Type B pancreatic cell (in vitro differentiated cells): ENCODE data around the gene KLHL35. TPM values are rescaled to one million over a fixed set of nuclear protein-coding genes. Genes with fewer than 3 reads are reported as not detected.
"Not testable (repeated sequence)": the region's sequence is repeated elsewhere in the genome, so short reads cannot be mapped to it uniquely, and the experiment has no call there.

ENCODE experiments used
- DNase-seq: peaks from one replicate; pipeline ENCODE4 v3.0.0; 2021; ENCODE audit warnings: mixed read lengths; ENCODE audit not compliant: unreplicated experiment; ENCODE audit errors: extremely low spot score
- H3K27ac Mint-ChIP-seq: 2 replicates; pipeline ENCODE4 v1.8.0; 2021; ENCODE audit warnings: mild to moderate bottlenecking, mixed read lengths
- H3K27me3 Mint-ChIP-seq: 2 replicates; pipeline ENCODE4 v1.8.0; 2021; ENCODE audit warnings: mixed read lengths
- H3K36me3 Mint-ChIP-seq: 2 replicates; pipeline ENCODE4 v1.8.0; 2021; ENCODE audit warnings: mixed read lengths
- H3K4me1 Mint-ChIP-seq: one replicate; pipeline ENCODE4 v1.8.0; 2021; ENCODE audit warnings: mixed read lengths; ENCODE audit not compliant: unreplicated experiment
- H3K4me3 Mint-ChIP-seq: 2 replicates; pipeline ENCODE4 v1.8.0; 2021; ENCODE audit warnings: mild to moderate bottlenecking, mixed read lengths
- H3K9me3 Mint-ChIP-seq: 2 replicates; pipeline ENCODE4 v1.8.0; 2021; ENCODE audit warnings: mixed read lengths
- total RNA-seq: library from RNA; stranded (reverse); gene quantifications from 2 replicates; pipeline ENCODE4 v1.2.1, GENCODE V29; 2021; ENCODE audit warnings: low replicate concordance
- TF ChIP-seq, protein P1 (sequence below): fragments of 200-600 bp; sonication (generic); conservative IDR thresholded peaks from 2 replicates; pipeline ENCODE4 v1.5.0; 2021; ENCODE audit warnings: antibody characterized with exemption, mild to moderate bottlenecking

The KLHL35 gene
- total RNA-seq, 1 donor from 2014 or later: 1.6 TPM

GRCh38 chr11:75420224-75421034 is 12.6 kb downstream of the KLHL35 start:
- peaks cover 18% of the 10 kb centered on the region for H3K4me1 Mint-ChIP-seq

GRCh38 chr11:75413864-75414263 is 19.1 kb downstream of the KLHL35 start:
- DNase-seq: no peak
- H3K27ac Mint-ChIP-seq: no peak overlapping the region
- no peaks in the 10 kb centered on the region for H3K4me1 Mint-ChIP-seq
- no peaks in the 10 kb centered on the region for H3K9me3 Mint-ChIP-seq
- no peaks in the 10 kb centered on the region for H3K27me3 Mint-ChIP-seq
- TF ChIP-seq, protein P1, sequence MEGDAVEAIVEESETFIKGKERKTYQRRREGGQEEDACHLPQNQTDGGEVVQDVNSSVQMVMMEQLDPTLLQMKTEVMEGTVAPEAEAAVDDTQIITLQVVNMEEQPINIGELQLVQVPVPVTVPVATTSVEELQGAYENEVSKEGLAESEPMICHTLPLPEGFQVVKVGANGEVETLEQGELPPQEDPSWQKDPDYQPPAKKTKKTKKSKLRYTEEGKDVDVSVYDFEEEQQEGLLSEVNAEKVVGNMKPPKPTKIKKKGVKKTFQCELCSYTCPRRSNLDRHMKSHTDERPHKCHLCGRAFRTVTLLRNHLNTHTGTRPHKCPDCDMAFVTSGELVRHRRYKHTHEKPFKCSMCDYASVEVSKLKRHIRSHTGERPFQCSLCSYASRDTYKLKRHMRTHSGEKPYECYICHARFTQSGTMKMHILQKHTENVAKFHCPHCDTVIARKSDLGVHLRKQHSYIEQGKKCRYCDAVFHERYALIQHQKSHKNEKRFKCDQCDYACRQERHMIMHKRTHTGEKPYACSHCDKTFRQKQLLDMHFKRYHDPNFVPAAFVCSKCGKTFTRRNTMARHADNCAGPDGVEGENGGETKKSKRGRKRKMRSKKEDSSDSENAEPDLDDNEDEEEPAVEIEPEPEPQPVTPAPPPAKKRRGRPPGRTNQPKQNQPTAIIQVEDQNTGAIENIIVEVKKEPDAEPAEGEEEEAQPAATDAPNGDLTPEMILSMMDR: no peak
- peaks cover 20% of the 10 kb centered on the region for H3K36me3 Mint-ChIP-seq
- no peak overlapping the region for H3K4me3 Mint-ChIP-seq

More at GRCh38 chr11:75420224-75421034, 12.6 kb downstream of the KLHL35 start:
- Mint-ChIP-seq H3K27ac (peak overlapping the region; percentile 66), H3K27me3 (no peaks in the 10 kb centered on the region), H3K36me3 (peaks cover 15% of the 10 kb centered on the region), H3K4me3 (peak overlapping the region; percentile 52), H3K9me3 (no peaks in the 10 kb centered on the region)
- no peak for DNase-seq
- TF ChIP-seq, protein P1: no peak

DNA sequence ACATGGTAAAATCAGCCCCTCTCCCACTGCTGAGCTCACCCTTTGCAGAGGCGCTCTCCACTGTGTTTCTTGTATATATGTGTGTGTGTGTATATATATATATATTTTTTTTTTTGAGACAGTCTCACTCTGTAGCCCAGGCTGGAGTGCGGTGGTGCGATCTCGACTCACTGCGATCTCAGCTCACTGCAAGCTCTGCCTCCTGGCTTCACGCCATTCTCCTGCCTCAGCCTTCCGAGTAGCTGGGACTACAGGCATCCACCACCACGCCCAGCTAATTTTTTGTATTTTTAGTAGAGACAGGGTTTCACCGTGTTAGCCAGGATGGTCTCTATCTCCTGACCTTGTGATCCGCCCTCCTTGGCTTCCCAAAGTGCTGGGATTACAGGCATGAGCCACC is 19.9 kb downstream of the KLHL35 start:
- not testable (repeated sequence) for H3K4me1 Mint-ChIP-seq, H3K9me3 Mint-ChIP-seq, DNase-seq, H3K27ac Mint-ChIP-seq, H3K27me3 Mint-ChIP-seq, H3K4me3 Mint-ChIP-seq
- H3K36me3 Mint-ChIP-seq: peaks cover 20% of the 10 kb centered on the region

DNA sequence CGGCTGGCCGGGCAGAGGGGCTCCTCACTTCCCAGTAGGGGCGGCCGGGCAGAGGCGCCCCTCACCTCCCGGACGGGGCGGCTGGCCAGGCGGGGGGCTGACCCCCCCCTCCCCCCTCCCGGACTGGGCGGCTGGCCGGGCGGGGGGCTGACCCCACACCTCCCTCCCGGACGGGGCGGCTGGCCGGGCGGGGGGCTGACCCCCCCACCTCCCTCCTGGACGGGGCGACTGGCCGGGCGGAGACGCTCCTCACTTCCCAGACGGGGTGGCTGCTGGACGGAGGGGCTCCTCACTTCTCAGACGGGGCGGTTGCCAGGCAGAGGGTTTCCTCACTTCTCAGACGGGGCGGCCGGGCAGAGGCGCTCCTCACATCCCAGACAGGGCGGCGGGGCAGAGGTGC is 23.0 kb downstream of the KLHL35 start:
- H3K27ac Mint-ChIP-seq, DNase-seq, H3K27me3 Mint-ChIP-seq, H3K9me3 Mint-ChIP-seq, H3K4me3 Mint-ChIP-seq, H3K4me1 Mint-ChIP-seq: not testable (repeated sequence)
- H3K36me3 Mint-ChIP-seq: peaks cover 34% of the 10 kb centered on the region

- H3K9me3 Mint-ChIP-seq: peaks cover 4% of the 10 kb centered on the region
- TF ChIP-seq, protein P1: no peak
- H3K4me1 Mint-ChIP-seq: peaks cover 12% of the 10 kb centered on the region
- no peak for DNase-seq
- no peak overlapping the region for H3K4me3 Mint-ChIP-seq
- H3K27me3 Mint-ChIP-seq: no peaks in the 10 kb centered on the region
- no peak overlapping the region for H3K27ac Mint-ChIP-seq
- peaks cover 36% of the 10 kb centered on the region for H3K36me3 Mint-ChIP-seq
Measured at GRCh38 chr11:75408957-75409219, 24.1 kb downstream of the KLHL35 start.

GRCh38 chr11:75406338-75406777 is 26.6 kb downstream of the KLHL35 start:
- Mint-ChIP-seq H3K4me3 (no peak overlapping the region), H3K27ac (no peak overlapping the region), H3K4me1 (peaks cover 37% of the 10 kb centered on the region), H3K27me3 (no peaks in the 10 kb centered on the region), H3K36me3 (peaks cover 54% of the 10 kb centered on the region), H3K9me3 (peaks cover 4% of the 10 kb centered on the region)
- DNase-seq: no peak
- TF ChIP-seq, protein P1: no peak
